IMR-90 (cell line): ENCODE measurements around the gene WDR54. TPM values are rescaled to one million over a fixed set of nuclear protein-coding genes. Genes with fewer than 3 reads are reported as not detected.

Experiments used
- ATAC-seq: fragments of 200-7000 bp; cut with Tn5 transposase; 2 replicates; pipeline ENCODE4 v1.9.1; 2020; ENCODE audit warnings: low read depth, mild to moderate bottlenecking, moderate library complexity
- BruUV-seq: library from RNA; stranded (reverse); fragments of 400-500 nt; replicated peaks from 2 replicates; lab custom pipeline; 2021; lab: Mats Ljungman, UMichigan
- CTCF ChIA-PET: fragments of 300-600 bp; formaldehyde crosslinking; extraction: SDS; loops from one replicate; lab custom pipeline; 2021; ENCODE audit warnings: antibody characterized with exemption; lab: Yijun Ruan, JAX
- POLR2A ChIA-PET: fragments of 300-600 bp; sonication (Branson Sonifier 250); formaldehyde crosslinking; loops from one replicate; lab custom pipeline; 2022; ENCODE audit warnings: antibody characterized with exemption; ENCODE audit not compliant: unreplicated experiment; lab: Charles Lee
- DNase-seq: peaks from one replicate; pipeline ENCODE4 v3.0.0; 2013
- H2AFZ ChIP-seq: replicated peaks from 2 replicates; pipeline ENCODE3; 2013; ENCODE audit warnings: low read length, mild to moderate bottlenecking; ENCODE audit not compliant: poor library complexity
- H2AK5ac ChIP-seq: 2 replicates; pipeline ENCODE4 v1.6.1; 2013; ENCODE audit warnings: low read depth, low read length, inconsistent platforms
- H2AK9ac ChIP-seq: replicated peaks from 2 replicates; pipeline ENCODE3; 2013; ENCODE audit warnings: mild to moderate bottlenecking, low read depth, low read length, moderate library complexity; ENCODE audit not compliant: poor library complexity
- H2BK120ac ChIP-seq: 2 replicates; pipeline ENCODE4 v1.6.1; 2013; ENCODE audit warnings: low read depth, low read length, inconsistent platforms
- H2BK15ac ChIP-seq: 3 replicates; pipeline ENCODE4 v1.6.1; 2013; ENCODE audit warnings: low read depth, low read length, inconsistent platforms
- H2BK20ac ChIP-seq: 2 replicates; pipeline ENCODE4 v1.6.1; 2013; ENCODE audit warnings: low read depth, mild to moderate bottlenecking, inconsistent platforms, low read length, moderate library complexity
- H2BK5ac ChIP-seq: 2 replicates; pipeline ENCODE4 v1.6.1; 2013; ENCODE audit warnings: mild to moderate bottlenecking, low read depth, low read length, inconsistent platforms; ENCODE audit not compliant: poor library complexity, severe bottlenecking
- H3K14ac ChIP-seq: replicated peaks from 2 replicates; pipeline ENCODE4 v1.6.1; 2013; ENCODE audit warnings: low read depth, low read length, inconsistent platforms
- H3K18ac ChIP-seq: 2 replicates; pipeline ENCODE4 v1.6.1; 2013; ENCODE audit warnings: low read depth, low read length, control low read depth
- H3K23ac ChIP-seq: 2 replicates; pipeline ENCODE4 v1.6.1; 2013; ENCODE audit warnings: low read depth, low read length, inconsistent platforms
- H3K27ac ChIP-seq: 2 replicates; pipeline ENCODE4 v1.5.1; 2013; ENCODE audit warnings: mild to moderate bottlenecking, control low read depth, low read length; ENCODE audit not compliant: insufficient read depth
- H3K27me3 ChIP-seq: 2 replicates; pipeline ENCODE4 v1.6.1; 2013; ENCODE audit warnings: low read length; ENCODE audit not compliant: control insufficient read depth, insufficient read depth
- H3K36me3 ChIP-seq: 2 replicates; pipeline ENCODE4 v1.6.1; 2013; ENCODE audit warnings: low read length, mixed read lengths; ENCODE audit not compliant: control insufficient read depth, insufficient read depth
- H3K4ac ChIP-seq: 2 replicates; pipeline ENCODE4 v1.6.1; 2013; ENCODE audit warnings: low read depth, low read length, inconsistent platforms
- H3K4me1 ChIP-seq: 2 replicates; pipeline ENCODE4 v1.6.1; 2013; ENCODE audit warnings: low read length, mixed read lengths; ENCODE audit not compliant: control insufficient read depth, insufficient read depth
- H3K4me2 ChIP-seq: 2 replicates; pipeline ENCODE4 v1.6.1; 2013; ENCODE audit warnings: low read depth, mild to moderate bottlenecking, control low read depth, low read length, moderate library complexity
- H3K4me3 ChIP-seq: 2 replicates; pipeline ENCODE4 v1.5.1; 2013; ENCODE audit warnings: low read depth, mild to moderate bottlenecking, control low read depth, low read length, moderate library complexity; ENCODE audit not compliant: insufficient read depth
- H3K56ac ChIP-seq: 2 replicates; pipeline ENCODE4 v1.6.1; 2013; ENCODE audit warnings: low read length, inconsistent platforms; ENCODE audit not compliant: insufficient read depth; ENCODE audit errors: extremely low read depth
- H3K79me1 ChIP-seq, 2 experiments: 2 replicates each; pipeline ENCODE4 v1.6.1; 2013; ENCODE audit warnings: low read length in 2 of 2, inconsistent platforms in 1 of 2, low read depth in 1 of 2
- H3K9ac ChIP-seq: 2 replicates; pipeline ENCODE4 v1.6.1; 2013; ENCODE audit warnings: low read depth, low read length, control low read depth
- H3K9me1 ChIP-seq: 2 replicates; pipeline ENCODE4 v1.6.1; 2013; ENCODE audit warnings: low read length, inconsistent platforms; ENCODE audit not compliant: insufficient read depth
- H3K9me3 ChIP-seq: 2 replicates; pipeline ENCODE4 v1.6.1; 2013; ENCODE audit warnings: low read length; ENCODE audit not compliant: control insufficient read depth, insufficient read depth
- H4K20me1 ChIP-seq: 2 replicates; pipeline ENCODE4 v1.6.1; 2013; ENCODE audit warnings: low read length, inconsistent platforms; ENCODE audit not compliant: insufficient read depth
- H4K5ac ChIP-seq: 2 replicates; pipeline ENCODE4 v1.6.1; 2013; ENCODE audit warnings: mild to moderate bottlenecking, low read depth, low read length, control low read depth
- H4K8ac ChIP-seq, 2 experiments: 2 replicates each; pipeline ENCODE4 v1.6.1; 2013; ENCODE audit warnings: low read depth in 2 of 2, low read length in 2 of 2, control low read depth in 1 of 2, inconsistent platforms in 1 of 2
- H4K91ac ChIP-seq: 2 replicates; pipeline ENCODE4 v1.6.1; 2013; ENCODE audit warnings: low read depth, low read length, inconsistent platforms; ENCODE audit not compliant: insufficient read depth
- CEBPB ChIP-seq: IDR thresholded peaks from 2 replicates; pipeline ENCODE4 v1.6.1; 2012; ENCODE audit warnings: low read depth, low read length, improper control_type of control experiment
- CHD1 ChIP-seq: IDR thresholded peaks from 2 replicates; pipeline ENCODE4 v1.6.1; 2012; ENCODE audit warnings: low read depth, low read length, improper control_type of control experiment
- FOS ChIP-seq: fragments of 150-350 bp; IDR thresholded peaks from 2 replicates; pipeline ENCODE4 v1.6.1; 2016; ENCODE audit warnings: low read depth, low read length
- MAFK ChIP-seq: IDR thresholded peaks from 2 replicates; pipeline ENCODE4 v1.6.1; 2012; ENCODE audit warnings: low read depth, low read length, improper control_type of control experiment
- MAZ ChIP-seq: IDR thresholded peaks from 2 replicates; pipeline ENCODE4 v1.6.1; 2012; ENCODE audit warnings: low read depth, mild to moderate bottlenecking, low read length, improper control_type of control experiment, moderate library complexity, borderline replicate concordance
- MXI1 ChIP-seq: IDR thresholded peaks from 2 replicates; pipeline ENCODE4 v1.6.1; 2012; ENCODE audit warnings: low read depth, mild to moderate bottlenecking, low read length, moderate library complexity, borderline replicate concordance
- NFE2L2 ChIP-seq: fragments of 150-350 bp; IDR thresholded peaks from 2 replicates; pipeline ENCODE4 v1.6.1; 2016; ENCODE audit warnings: low read depth, mild to moderate bottlenecking, low read length
- RAD21 ChIP-seq: IDR thresholded peaks from 2 replicates; pipeline ENCODE4 v1.6.1; 2012; ENCODE audit warnings: low read length, improper control_type of control experiment
- RCOR1 ChIP-seq: IDR thresholded peaks from 2 replicates; pipeline ENCODE4 v1.6.1; 2012; ENCODE audit warnings: mild to moderate bottlenecking, low read length, improper control_type of control experiment; ENCODE audit not compliant: insufficient replicate concordance
- RFX5 ChIP-seq: IDR thresholded peaks from 2 replicates; pipeline ENCODE4 v1.8.0; 2012; ENCODE audit warnings: low read depth, mild to moderate bottlenecking, low read length, moderate library complexity
- WGBS, 2 experiments: methylation state at CpG; one replicate each; pipeline versions ENCODE4 v1.1.5 to v1.1.7; 2013; ENCODE audit warnings: missing lambda C conversion rate in 2 of 2; ENCODE audit not compliant: insufficient read length in 1 of 2; ENCODE audit errors: extremely low coverage in 2 of 2; 5-methylcytosine and 5-hydroxymethylcytosine counted together
- dilution Hi-C: fragments of 300-500 bp; cut with HindIII; formaldehyde crosslinking; loops from one replicate; pipeline ENCODE4 v1.14.3; 2018; ENCODE audit warnings: low sequenced_read_pairs; ENCODE audit not compliant: unreplicated experiment
- in situ Hi-C: fragments of 300-500 bp; cut with MboI; formaldehyde crosslinking; loops from 3 replicates; pipeline ENCODE4 v1.14.3; 2019; ENCODE audit warnings: low sequenced_read_pairs, inconsistent platforms, mixed read lengths
- intact Hi-C: fragments of 100-400 bp; cut with micrococcal nuclease; formaldehyde crosslinking; loops from 2 replicates; pipeline ENCODE4 v1.10.0; 2022
- polyA plus RNA-seq, 3 experiments: library from polyadenylated mRNA; depleted of rRNA; stranded (reverse); fragments of >200 nt; gene quantifications; 2 replicates each; pipeline ENCODE4 v1.2.3, GENCODE V29; 2012; ENCODE audit warnings: low replicate concordance in 1 of 3
- total RNA-seq: library from RNA; depleted of rRNA; stranded (reverse); fragments of >200 nt; gene quantifications from 2 replicates; pipeline ENCODE4 v1.2.3, GENCODE V29; 2012
- TF ChIP-seq, protein P1 (sequence below): fragments of 150-350 bp; IDR thresholded peaks from 2 replicates; pipeline ENCODE4 v1.6.1; 2016; ENCODE audit warnings: low read depth, mild to moderate bottlenecking, low read length, moderate library complexity, borderline replicate concordance
- TF ChIP-seq, protein P2 (sequence below): fragments of 150-350 bp; IDR thresholded peaks from 2 replicates; pipeline ENCODE4 v1.6.1; 2017; ENCODE audit warnings: mild to moderate bottlenecking, antibody characterized with exemption, low read length, low read depth

WDR54 gene
- total and polyA plus RNA-seq, 2 of the 4 experiments (the other 2 are of a cell fraction): 47.9 to 57.2 TPM

DNA sequence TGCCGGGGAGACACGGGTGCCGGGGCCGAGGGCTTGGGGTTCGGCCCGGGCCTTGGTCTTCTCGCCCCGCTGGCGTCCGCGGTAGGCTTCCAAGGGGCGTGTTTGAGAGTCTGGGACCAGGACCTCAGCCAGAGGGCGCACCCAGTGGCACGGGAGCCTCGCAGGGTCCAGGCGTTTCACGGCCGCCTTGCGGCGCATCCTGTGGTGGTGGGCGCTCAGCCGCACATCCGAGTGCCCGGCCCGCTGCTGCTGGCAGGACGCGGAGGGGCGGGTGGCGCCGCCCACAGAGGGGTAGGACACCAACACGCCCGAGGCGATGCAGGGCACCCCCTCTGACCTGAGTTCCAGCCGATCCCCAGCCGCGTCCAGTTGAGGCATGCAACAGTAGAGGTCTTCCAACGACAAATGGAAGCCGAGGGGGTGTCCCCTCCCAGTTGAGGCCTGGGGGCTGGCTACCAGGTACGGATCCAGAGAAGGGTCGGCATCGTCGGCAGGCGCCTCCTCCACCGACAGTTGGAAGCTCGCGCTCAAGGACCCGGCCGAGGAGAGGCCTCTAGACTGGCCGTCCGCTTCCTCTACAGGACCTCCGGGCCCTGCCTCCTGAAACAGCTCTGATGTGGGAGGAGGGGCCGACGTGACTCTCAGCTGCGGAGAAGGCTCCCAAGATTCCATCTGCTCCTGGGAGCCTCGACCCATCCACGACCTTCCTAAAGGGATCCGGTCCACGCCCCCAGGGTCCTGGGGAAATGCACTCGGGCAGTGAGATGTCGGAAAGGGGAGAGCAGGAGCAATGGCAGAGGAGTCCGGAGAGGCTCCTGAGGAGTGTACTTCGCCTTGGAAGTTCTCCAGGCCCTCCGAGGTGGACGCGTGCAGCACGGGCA, 6.4 kb upstream of the WDR54 start:
- POLR2A ChIA-PET: no interaction called here
- Histone ChIP-seq H2AK5ac (no peak overlapping the region), H3K56ac (no peak overlapping the region), H3K4me2 (no peak overlapping the region; the same call in 1 of the 2 replicates), H4K20me1 (no peaks in the 10 kb centered on the region), H2AK9ac (peak overlapping the region; percentile 72), H2BK20ac (no peak overlapping the region), H3K18ac (no peak overlapping the region), H3K9me3 (no peaks in the 10 kb centered on the region), H3K9me1 (no peaks in the 10 kb centered on the region), H3K23ac (no peak overlapping the region), H3K27ac (no peak overlapping the region), H3K14ac (no peak overlapping the region), H2BK5ac (no peak overlapping the region), H3K79me1 (no peaks in the 10 kb centered on the region), H2AFZ (peak overlapping the region; percentile 86), H4K5ac (no peak overlapping the region), H3K4me1 (no peaks in the 10 kb centered on the region), H2BK120ac (no peak overlapping the region), H3K4ac (no peak overlapping the region), H4K91ac (no peak overlapping the region), H3K36me3 (no peaks in the 10 kb centered on the region), H3K9ac (no peak overlapping the region), H3K27me3 (peaks cover 34% of the 10 kb centered on the region), H3K4me3 (no peak overlapping the region), H4K8ac (peak overlapping the region; percentile 10 to 25; a peak in 2 of 4 replicates), H2BK15ac (no peak overlapping the region)
- TF ChIP-seq FOS (no peak), RFX5 (no peak), RAD21 (no peak), MXI1 (no peak), CHD1 (no peak), MAFK (no peak), CEBPB (no peak), RCOR1 (no peak), NFE2L2 (no peak), MAZ (no peak)
- TF ChIP-seq, protein P1, sequence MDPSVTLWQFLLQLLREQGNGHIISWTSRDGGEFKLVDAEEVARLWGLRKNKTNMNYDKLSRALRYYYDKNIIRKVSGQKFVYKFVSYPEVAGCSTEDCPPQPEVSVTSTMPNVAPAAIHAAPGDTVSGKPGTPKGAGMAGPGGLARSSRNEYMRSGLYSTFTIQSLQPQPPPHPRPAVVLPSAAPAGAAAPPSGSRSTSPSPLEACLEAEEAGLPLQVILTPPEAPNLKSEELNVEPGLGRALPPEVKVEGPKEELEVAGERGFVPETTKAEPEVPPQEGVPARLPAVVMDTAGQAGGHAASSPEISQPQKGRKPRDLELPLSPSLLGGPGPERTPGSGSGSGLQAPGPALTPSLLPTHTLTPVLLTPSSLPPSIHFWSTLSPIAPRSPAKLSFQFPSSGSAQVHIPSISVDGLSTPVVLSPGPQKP: no peak
- TF ChIP-seq, protein P2, sequence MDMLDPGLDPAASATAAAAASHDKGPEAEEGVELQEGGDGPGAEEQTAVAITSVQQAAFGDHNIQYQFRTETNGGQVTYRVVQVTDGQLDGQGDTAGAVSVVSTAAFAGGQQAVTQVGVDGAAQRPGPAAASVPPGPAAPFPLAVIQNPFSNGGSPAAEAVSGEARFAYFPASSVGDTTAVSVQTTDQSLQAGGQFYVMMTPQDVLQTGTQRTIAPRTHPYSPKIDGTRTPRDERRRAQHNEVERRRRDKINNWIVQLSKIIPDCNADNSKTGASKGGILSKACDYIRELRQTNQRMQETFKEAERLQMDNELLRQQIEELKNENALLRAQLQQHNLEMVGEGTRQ: no peak
- intact Hi-C loops: no loop called here
- CTCF ChIA-PET: no interaction called here
- in situ Hi-C loops: no loop called here
- BruUV-seq: no TSS peak
- DNase-seq: no peak
- ATAC-seq: peak; percentile 44
- dilution Hi-C loops: no loop called here
- 10% methylated on average over 34 of the region's 66 CpGs; no CpG with 5 or more reads in 1 of the 2 experiments for WGBS, 2 experiments
